ENCODE measurements around the gene ARPC5.

- TF ChIP-seq EZH2phosphoT487 (IDR thresholded peaks at IDR 0.05; ENCODE audit: borderline replicate concordance) (no peak), CTCF (conservative IDR thresholded peaks at IDR 0.05; ENCODE audit: low read length) (no peak)
Measured at GRCh38 chr1:183575606-183576005, 60.0 kb downstream of the ARPC5 start.
